ENCODE measurements around the gene C17orf107. TPM values are rescaled to one million over a fixed set of nuclear protein-coding genes. Genes with fewer than 3 reads are reported as not detected.
A peak's percentile ranks its signal among the peaks of the same experiment; 100 is the strongest.

C17orf107 gene
- total RNA-seq (1 to 10 TPM; 2.8 to 6.9 (median 3.1) TPM), polyA plus RNA-seq (1 to 10 TPM; 1.9 to 2.7 TPM)

DNA sequence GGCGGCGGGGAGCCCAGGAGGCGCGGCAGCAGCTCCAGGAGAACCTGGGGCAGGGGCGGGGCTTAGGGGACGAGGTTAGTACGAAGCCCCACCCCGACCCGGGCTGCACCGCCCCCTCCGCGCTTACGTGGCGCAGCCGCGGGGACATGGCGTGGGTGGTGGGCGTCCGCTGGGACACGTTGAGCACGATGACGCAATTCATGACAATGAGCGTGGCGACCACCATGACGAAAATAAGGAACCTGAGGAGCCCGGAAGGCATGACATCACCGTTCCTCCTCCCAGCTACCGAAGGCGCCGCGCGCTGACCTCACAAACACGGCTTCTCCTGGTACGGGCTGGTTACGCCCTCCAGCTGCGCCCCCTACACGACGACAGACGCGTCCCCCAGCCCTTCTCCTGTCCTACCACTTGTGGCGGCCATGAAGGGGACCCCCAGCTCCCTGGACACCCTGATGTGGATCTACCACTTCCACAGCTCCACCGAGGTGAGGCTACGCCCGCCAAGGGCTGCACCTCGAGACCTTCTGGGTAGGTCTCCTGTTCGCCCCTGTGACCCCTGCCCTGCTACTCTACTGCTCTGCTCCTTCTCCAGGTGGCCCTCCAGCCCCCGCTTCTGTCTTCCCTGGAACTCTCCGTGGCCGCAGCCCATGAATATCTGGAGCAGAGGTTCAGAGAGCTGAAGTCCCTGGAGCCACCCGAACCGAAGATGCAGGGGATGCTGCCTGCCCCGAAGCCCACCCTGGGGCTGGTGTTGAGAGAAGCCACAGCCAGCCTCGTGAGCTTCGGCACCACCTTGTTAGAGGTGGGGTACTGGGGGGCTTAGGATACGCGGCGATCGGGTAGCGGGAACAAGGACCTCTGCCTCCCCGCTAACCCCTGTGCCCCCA is at the start of gene C17orf107:
Gene C17orf107, plus strand, starts transcription at position 196 of the 890 bp plus-strand sequence. Its CDS starts 227 bp downstream, at position 423.
- FAIRE-seq (no peak), DNase-seq (peak; percentile 83 to 93 (median 90)), ATAC-seq (peak; percentile 77 to 85 (median 83))
- Histone ChIP-seq H3K4me3 (peak within 1 kb of the TSS; percentile 42 to 73 (median 66)), H3K27me3 (no peaks in the 10 kb centered on the region), H3K4me1 (peaks cover 0 to 9% (median 4%) of the 10 kb centered on the region in 3 donors), H3K36me3 (peaks cover 0 to 4% (median 0%) of the 10 kb centered on the region in 3 donors), H3K27ac (peak within 1 kb of the TSS in 3 of 4 donors; percentile 0 to 28 (median 7)), H3K9me3 (no peaks in the 10 kb centered on the region)
- intact Hi-C loops (cut with DNase I): loop anchor here (10.0 kb wide), 4 partner anchors 105 to 185 kb away; partner anchors contain the start of genes ARRB2 (in 1 of the 3), CXCL16 (in 1 of the 3), MED11 (in 1 of the 3) and PSMB6 (in 1 of the 3)
- TF ChIP-seq, protein P1, sequence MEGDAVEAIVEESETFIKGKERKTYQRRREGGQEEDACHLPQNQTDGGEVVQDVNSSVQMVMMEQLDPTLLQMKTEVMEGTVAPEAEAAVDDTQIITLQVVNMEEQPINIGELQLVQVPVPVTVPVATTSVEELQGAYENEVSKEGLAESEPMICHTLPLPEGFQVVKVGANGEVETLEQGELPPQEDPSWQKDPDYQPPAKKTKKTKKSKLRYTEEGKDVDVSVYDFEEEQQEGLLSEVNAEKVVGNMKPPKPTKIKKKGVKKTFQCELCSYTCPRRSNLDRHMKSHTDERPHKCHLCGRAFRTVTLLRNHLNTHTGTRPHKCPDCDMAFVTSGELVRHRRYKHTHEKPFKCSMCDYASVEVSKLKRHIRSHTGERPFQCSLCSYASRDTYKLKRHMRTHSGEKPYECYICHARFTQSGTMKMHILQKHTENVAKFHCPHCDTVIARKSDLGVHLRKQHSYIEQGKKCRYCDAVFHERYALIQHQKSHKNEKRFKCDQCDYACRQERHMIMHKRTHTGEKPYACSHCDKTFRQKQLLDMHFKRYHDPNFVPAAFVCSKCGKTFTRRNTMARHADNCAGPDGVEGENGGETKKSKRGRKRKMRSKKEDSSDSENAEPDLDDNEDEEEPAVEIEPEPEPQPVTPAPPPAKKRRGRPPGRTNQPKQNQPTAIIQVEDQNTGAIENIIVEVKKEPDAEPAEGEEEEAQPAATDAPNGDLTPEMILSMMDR (IDR thresholded peaks at IDR 0.05): no peak
- 6 to 8% methylated on average over 57 to 60 of the region's 60 CpGs for WGBS, 2 donors

DNA sequence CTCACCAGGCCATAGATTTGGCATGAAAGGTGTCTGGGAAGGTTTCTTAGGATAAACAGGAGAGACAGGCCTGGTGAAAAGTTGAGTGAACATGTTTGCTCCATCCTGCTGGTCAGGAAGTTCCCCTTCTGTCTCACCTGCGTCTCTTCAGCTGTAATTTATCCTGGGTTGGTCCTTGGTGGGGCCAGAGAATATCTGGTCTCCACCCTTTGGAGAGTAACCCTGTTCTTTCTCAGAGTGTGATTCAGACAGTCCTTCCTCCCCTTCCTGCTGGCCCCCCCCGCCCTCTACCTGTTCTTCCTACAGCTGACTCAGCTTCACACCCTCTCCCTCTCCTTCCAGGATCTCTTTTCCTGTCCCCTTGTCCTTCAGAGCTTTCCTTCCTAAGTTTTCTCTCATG is 49.1 kb upstream of the C17orf107 start:
- Histone ChIP-seq H3K9me3 (no peaks in the 10 kb centered on the region), H3K27ac (no peak overlapping the region), H3K4me3 (no peak overlapping the region), H3K27me3 (no peaks in the 10 kb centered on the region), H3K4me1 (peaks cover 0 to 4% (median 0%) of the 10 kb centered on the region in 3 donors), H3K36me3 (no peaks in the 10 kb centered on the region)
- intact Hi-C loops (cut with DNase I): no loop called here
- TF ChIP-seq, protein P1 (IDR thresholded peaks at IDR 0.05): no peak
- peak in 2 of 4 donors; percentile 40 to 45 for ATAC-seq
- no peak for FAIRE-seq
- WGBS, 2 donors: 81 to 84% methylated on average over 2 of the region's 2 CpGs
- no peak for DNase-seq

DNA sequence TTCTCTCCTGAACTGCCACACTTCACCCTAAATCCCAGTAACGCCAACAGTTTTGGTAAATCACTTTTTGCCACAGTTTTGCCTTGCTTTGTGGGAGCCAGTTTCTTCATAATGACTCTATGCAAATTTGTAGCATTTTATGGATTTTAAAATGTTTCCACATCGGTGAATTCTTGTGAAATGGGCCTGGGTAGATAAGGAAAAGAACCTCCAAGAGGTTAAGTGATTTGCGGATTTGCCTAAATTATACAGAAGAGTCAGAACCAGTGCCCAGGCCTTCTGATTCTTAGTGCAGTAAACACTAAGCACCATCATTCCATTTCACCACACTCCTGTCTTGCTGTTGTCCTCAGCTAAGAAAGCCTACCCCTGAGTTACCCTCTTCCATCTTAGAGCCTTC is 48.3 kb upstream of the C17orf107 start:
- no peaks in the 10 kb centered on the region for H3K9me3 ChIP-seq
- no peak for ATAC-seq
- no peaks in the 10 kb centered on the region for H3K36me3 ChIP-seq
- no peak overlapping the region for H3K27ac ChIP-seq
- TF ChIP-seq, protein P1 (IDR thresholded peaks at IDR 0.05): no peak
- FAIRE-seq: no peak
- no peak for DNase-seq
- H3K4me1 ChIP-seq: peaks cover 0 to 4% (median 0%) of the 10 kb centered on the region in 3 donors
- H3K4me3 ChIP-seq: no peak overlapping the region
- no peaks in the 10 kb centered on the region for H3K27me3 ChIP-seq
- intact Hi-C loops (cut with DNase I): no loop called here
- 78 to 82% methylated on average over 3 of the region's 3 CpGs for WGBS, 2 donors

DNA sequence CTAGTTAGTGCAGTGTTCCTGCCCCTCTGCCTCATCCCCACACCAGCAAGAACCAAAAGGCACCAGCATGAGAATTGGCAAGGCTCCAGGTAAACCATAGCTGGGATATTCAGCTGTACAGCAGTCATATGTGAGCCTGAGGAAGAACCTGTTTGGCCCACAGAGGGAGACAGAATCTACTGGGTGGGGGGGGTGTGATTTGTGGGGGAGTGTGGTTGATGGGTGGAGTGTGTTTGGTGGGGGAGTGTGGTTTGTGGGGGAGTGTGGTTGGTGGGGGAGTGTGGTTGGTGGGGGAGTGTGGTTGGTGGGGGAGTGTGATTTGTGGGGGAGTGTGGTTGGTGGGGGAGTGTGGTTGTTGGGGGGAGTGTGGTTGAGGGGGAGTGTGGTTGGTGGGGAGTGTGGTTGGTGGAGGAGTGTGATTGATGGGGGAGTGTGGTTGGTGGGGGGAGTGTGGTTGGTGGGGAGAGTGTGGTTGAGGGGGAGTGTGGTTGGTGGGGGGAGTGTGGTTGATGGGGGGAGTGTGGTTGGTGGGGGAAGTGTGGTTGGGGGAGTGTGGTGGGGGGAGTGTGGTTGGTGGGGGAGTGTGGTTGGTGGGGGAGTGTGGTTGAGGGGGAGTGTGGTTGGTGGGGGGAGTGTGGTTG is 46.6 kb upstream of the C17orf107 start:
- H3K9me3 ChIP-seq: no peaks in the 10 kb centered on the region
- no peak for FAIRE-seq
- TF ChIP-seq, protein P1 (IDR thresholded peaks at IDR 0.05): no peak
- intact Hi-C loops (cut with DNase I): no loop called here
- H3K4me3 ChIP-seq: no peak overlapping the region
- DNase-seq: peak in 1 of 6 donors; percentile 13
- H3K4me1 ChIP-seq: peaks cover 0 to 4% (median 2%) of the 10 kb centered on the region in 3 donors
- no peak overlapping the region for H3K27ac ChIP-seq
- peak in 2 of 4 donors; percentile 25 to 39 for ATAC-seq
- H3K27me3 ChIP-seq: no peaks in the 10 kb centered on the region
- no peaks in the 10 kb centered on the region for H3K36me3 ChIP-seq
